MM.1S (cell line): Measurements from ENCODE around the gene AGAP1.

Source experiments
- EZH2phosphoT487 ChIP-seq: fragments of 300-600 bp; sonication (generic); IDR thresholded peaks from 2 replicates; pipeline ENCODE4 v1.6.1; 2018; ENCODE audit warnings: antibody characterized with exemption, low read length
- TF ChIP-seq, protein P1 (sequence below): fragments of 300-600 bp; sonication (generic); IDR thresholded peaks from 2 replicates; pipeline ENCODE4 v1.5.1; 2016; ENCODE audit warnings: antibody characterized with exemption, low read length, mixed read lengths

DNA sequence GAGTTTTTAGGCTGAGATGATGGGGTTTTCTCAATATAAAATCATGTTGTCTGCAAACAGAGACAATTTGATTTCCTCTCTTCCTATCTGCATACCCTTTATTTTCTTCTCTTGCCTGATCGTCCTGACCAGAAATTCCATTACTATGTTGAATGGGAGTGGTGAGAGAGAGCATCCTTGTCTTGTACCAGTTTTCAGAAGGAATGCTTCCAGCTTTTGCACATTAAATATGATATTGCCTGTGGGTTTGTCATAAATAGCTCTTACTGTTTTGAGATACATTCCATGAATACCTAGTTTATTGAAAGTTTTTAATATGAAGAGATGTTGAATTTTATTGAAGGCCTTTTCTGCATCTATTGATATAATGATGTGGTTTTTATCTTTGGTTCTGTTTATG, 492.5 kb downstream of the AGAP1 start:
- TF ChIP-seq, protein P1, sequence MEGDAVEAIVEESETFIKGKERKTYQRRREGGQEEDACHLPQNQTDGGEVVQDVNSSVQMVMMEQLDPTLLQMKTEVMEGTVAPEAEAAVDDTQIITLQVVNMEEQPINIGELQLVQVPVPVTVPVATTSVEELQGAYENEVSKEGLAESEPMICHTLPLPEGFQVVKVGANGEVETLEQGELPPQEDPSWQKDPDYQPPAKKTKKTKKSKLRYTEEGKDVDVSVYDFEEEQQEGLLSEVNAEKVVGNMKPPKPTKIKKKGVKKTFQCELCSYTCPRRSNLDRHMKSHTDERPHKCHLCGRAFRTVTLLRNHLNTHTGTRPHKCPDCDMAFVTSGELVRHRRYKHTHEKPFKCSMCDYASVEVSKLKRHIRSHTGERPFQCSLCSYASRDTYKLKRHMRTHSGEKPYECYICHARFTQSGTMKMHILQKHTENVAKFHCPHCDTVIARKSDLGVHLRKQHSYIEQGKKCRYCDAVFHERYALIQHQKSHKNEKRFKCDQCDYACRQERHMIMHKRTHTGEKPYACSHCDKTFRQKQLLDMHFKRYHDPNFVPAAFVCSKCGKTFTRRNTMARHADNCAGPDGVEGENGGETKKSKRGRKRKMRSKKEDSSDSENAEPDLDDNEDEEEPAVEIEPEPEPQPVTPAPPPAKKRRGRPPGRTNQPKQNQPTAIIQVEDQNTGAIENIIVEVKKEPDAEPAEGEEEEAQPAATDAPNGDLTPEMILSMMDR, result no peak
- no peak for TF ChIP-seq EZH2phosphoT487
